Keratinocyte (primary cell): Measurements from ENCODE around the gene SAMD14. TPM values are rescaled to one million over a fixed set of nuclear protein-coding genes. Genes with fewer than 3 reads are reported as not detected.

Experiments used
- DNase-seq: peaks from one replicate; pipeline ENCODE4 v3.0.0-alpha.2; 2011; ENCODE audit warnings: low read depth, missing footprints, low spot score
- FAIRE-seq: peaks from 2 replicates; lab custom pipeline; 2011; peaks lifted over from hg19 to GRCh38; lab: Jason Lieb, UNC
- H2AFZ ChIP-seq: 2 replicates; pipeline ENCODE4 v1.6.0; 2012; ENCODE audit warnings: low read length, control low read depth, inconsistent platforms; ENCODE audit not compliant: control insufficient read depth
- H3K27ac ChIP-seq: 2 replicates; pipeline ENCODE4 v1.5.1; 2011; ENCODE audit warnings: low read length; ENCODE audit not compliant: control insufficient read depth, insufficient read depth
- H3K27me3 ChIP-seq: 3 replicates; pipeline ENCODE4 v1.6.0; 2011; ENCODE audit warnings: low read length; ENCODE audit not compliant: control insufficient read depth, insufficient read depth; ENCODE audit errors: extremely low read depth
- H3K36me3 ChIP-seq, 2 experiments: 2 replicates in 1 of 2; 3 replicates in 1 of 2; pipeline ENCODE4 v1.5.1; 2011; ENCODE audit warnings: low read length in 2 of 2, mild to moderate bottlenecking in 1 of 2; ENCODE audit not compliant: control insufficient read depth in 2 of 2, insufficient read depth in 2 of 2; ENCODE audit errors: extremely low read depth in 1 of 2
- H3K4me1 ChIP-seq: 3 replicates; pipeline ENCODE4 v1.5.1; 2011; ENCODE audit warnings: low read length; ENCODE audit not compliant: control insufficient read depth, insufficient read depth; ENCODE audit errors: extremely low read depth
- H3K4me2 ChIP-seq: 3 replicates; pipeline ENCODE4 v1.6.0; 2011; ENCODE audit warnings: low read depth, low read length; ENCODE audit not compliant: control insufficient read depth, insufficient read depth; ENCODE audit errors: extremely low read depth
- H3K4me3 ChIP-seq, 3 experiments: fragments of 200-600 bp in 1 of 3; sonication (generic) in 1 of 3; 2 replicates in 2 of 3; 3 replicates in 1 of 3; pipeline ENCODE4 v1.5.1; 2011 to 2016; ENCODE audit warnings: low read length in 3 of 3, mild to moderate bottlenecking in 3 of 3, control low read depth in 2 of 3, inconsistent platforms in 1 of 3, low read depth in 1 of 3, mixed read lengths in 1 of 3, mixed run types in 1 of 3, moderate library complexity in 1 of 3; ENCODE audit not compliant: control insufficient read depth in 2 of 3, insufficient read depth in 2 of 3; ENCODE audit errors: extremely low read depth in 1 of 3
- H3K79me2 ChIP-seq: 2 replicates; pipeline ENCODE4 v1.6.0; 2012; ENCODE audit warnings: low read length; ENCODE audit not compliant: control insufficient read depth, insufficient read depth
- H3K9ac ChIP-seq: 3 replicates; pipeline ENCODE4 v1.6.0; 2011; ENCODE audit warnings: low read length; ENCODE audit not compliant: control insufficient read depth, insufficient read depth; ENCODE audit errors: extremely low read depth
- H3K9me1 ChIP-seq: 3 replicates; pipeline ENCODE4 v1.6.0; 2011; ENCODE audit warnings: low read length; ENCODE audit not compliant: control insufficient read depth, insufficient read depth; ENCODE audit errors: extremely low read depth
- H3K9me3 ChIP-seq: 2 replicates; pipeline ENCODE4 v1.5.1; 2012; ENCODE audit warnings: low read depth, low read length; ENCODE audit not compliant: control insufficient read depth
- H4K20me1 ChIP-seq: 3 replicates; pipeline ENCODE4 v1.6.0; 2011; ENCODE audit warnings: low read length; ENCODE audit not compliant: control insufficient read depth, insufficient read depth; ENCODE audit errors: extremely low read depth
- EZH2 ChIP-seq: IDR thresholded peaks from one replicate; pipeline ENCODE4 v1.6.1; 2012; ENCODE audit warnings: inconsistent platforms, mild to moderate bottlenecking, low read length, moderate library complexity
- dilution Hi-C: fragments of 300-500 bp; cut with MboI; formaldehyde crosslinking; loops from one replicate; pipeline ENCODE4 v1.7.0; 2020; ENCODE audit warnings: low sequenced_read_pairs; ENCODE audit not compliant: extremely low pct_ligation_motif_present
- polyA plus RNA-seq, 5 experiments: library from polyadenylated mRNA; depleted of rRNA in 3 of 5; stranded (reverse) in 3 of 5; stranded (forward) in 1 of 5; unstranded in 1 of 5; fragments of >200 nt; gene quantifications; 1 replicate in 1 of 5; 2 replicates in 3 of 5; 3 replicates in 1 of 5; pipeline versions ENCODE4 v1.2.1 to v1.2.3, GENCODE V29; 2011 to 2012; ENCODE audit warnings: missing spikeins in 2 of 5, low read depth in 1 of 5, low replicate concordance in 1 of 5
- TF ChIP-seq, protein P1 (sequence below), 3 experiments: IDR thresholded peaks in 1 of 3; conservative IDR thresholded peaks in 1 of 3; optimal IDR thresholded peaks in 1 of 3; 2 replicates in 2 of 3; 3 replicates in 1 of 3; pipeline versions ENCODE3 to v1.5.1; 2011; ENCODE audit warnings: low read length in 3 of 3, mild to moderate bottlenecking in 3 of 3, moderate library complexity in 2 of 3, control low read depth in 1 of 3, inconsistent platforms in 1 of 3; ENCODE audit not compliant: insufficient read depth in 2 of 3; ENCODE audit errors: extremely low read depth in 1 of 3

Gene SAMD14
- polyA plus RNA-seq, 1 donor (not counting 4 experiments of a cell fraction or from before 2014, with no cell fraction given) = not detected

DNA sequence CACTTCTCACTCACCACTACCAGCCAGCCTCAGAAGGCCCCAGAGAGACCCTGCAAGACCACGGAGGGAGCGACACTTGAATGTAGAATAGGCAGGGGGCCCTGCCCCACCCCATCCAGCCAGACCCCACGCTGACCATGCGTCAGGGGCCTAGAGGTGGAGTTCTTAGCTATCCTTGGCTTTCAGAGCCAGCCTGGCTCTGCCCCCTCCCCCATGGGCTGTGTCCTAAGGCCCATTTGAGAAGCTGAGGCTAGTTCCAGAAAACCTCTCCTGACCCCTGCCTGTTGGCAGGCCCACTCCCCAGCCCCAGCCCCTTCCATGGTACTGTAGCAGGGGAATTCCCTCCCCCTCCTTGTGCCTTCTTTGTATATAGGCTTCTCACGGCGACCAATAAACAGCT lies 39.9 kb downstream of the SAMD14 start:
- Histone ChIP-seq H2AFZ (no peak overlapping the region), H3K9me3 (no peaks in the 10 kb centered on the region), H3K36me3 (peaks cover 34 to 45% of the 10 kb centered on the region in 2 experiments), H3K79me2 (no peaks in the 10 kb centered on the region), H3K9me1 (peaks cover 3% of the 10 kb centered on the region), H3K9ac (no peak overlapping the region), H4K20me1 (peaks cover 65% of the 10 kb centered on the region), H3K27me3 (no peaks in the 10 kb centered on the region), H3K4me1 (peaks cover 12% of the 10 kb centered on the region), H3K4me3 (no peak overlapping the region), H3K27ac (no peak overlapping the region), H3K4me2 (no peak overlapping the region)
- dilution Hi-C loops = no loop called here
- DNase-seq (no peak), FAIRE-seq (no peak)
- no peak for TF ChIP-seq EZH2
- TF ChIP-seq, protein P1, sequence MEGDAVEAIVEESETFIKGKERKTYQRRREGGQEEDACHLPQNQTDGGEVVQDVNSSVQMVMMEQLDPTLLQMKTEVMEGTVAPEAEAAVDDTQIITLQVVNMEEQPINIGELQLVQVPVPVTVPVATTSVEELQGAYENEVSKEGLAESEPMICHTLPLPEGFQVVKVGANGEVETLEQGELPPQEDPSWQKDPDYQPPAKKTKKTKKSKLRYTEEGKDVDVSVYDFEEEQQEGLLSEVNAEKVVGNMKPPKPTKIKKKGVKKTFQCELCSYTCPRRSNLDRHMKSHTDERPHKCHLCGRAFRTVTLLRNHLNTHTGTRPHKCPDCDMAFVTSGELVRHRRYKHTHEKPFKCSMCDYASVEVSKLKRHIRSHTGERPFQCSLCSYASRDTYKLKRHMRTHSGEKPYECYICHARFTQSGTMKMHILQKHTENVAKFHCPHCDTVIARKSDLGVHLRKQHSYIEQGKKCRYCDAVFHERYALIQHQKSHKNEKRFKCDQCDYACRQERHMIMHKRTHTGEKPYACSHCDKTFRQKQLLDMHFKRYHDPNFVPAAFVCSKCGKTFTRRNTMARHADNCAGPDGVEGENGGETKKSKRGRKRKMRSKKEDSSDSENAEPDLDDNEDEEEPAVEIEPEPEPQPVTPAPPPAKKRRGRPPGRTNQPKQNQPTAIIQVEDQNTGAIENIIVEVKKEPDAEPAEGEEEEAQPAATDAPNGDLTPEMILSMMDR (optimal IDR thresholded peaks at IDR 0.05 in 1 of 3, IDR thresholded peaks at IDR 0.05 in 1 of 3, conservative IDR thresholded peaks at IDR 0.05 in 1 of 3; ENCODE audit: extremely low read depth in 1 of 3, insufficient read depth in 2 of 3, low read length in 3 of 3) = no peak

DNA sequence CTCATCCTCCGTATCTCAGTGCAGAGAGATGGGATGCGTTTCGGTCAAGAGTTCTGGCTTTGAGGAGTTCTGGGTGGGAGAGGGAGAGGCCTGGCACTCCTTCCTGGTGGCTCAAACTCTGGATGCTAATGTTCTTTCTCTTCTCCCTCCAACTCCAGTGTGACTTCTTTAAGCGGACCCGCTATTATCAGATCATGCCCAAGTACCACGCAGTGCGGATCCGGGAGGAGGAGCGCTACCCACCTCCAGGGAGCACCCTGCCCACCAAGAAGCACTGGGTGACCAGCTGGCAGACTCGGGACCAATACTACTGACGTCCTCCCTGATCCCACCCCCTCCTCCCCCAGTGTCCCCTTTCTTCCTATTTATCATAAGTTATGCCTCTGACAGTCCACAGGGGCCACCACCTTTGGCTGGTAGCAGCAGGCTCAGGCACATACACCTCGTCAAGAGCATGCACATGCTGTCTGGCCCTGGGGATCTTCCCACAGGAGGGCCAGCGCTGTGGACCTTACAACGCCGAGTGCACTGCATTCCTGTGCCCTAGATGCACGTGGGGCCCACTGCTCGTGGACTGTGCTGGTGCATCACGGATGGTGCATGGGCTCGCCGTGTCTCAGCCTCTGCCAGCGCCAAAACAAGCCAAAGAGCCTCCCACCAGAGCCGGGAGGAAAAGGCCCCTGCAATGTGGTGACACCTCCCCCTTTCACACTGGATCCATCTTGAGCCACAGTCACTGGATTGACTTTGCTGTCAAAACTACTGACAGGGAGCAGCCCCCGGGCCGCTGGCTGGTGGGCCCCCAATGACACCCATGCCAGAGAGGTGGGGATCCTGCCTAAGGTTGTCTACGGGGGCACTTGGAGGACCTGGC lies 40.8 kb downstream of the SAMD14 start:
- Histone ChIP-seq H3K79me2 (no peaks in the 10 kb centered on the region), H4K20me1 (peaks cover 70% of the 10 kb centered on the region), H3K36me3 (peaks cover 38 to 49% of the 10 kb centered on the region in 2 experiments), H2AFZ (no peak overlapping the region), H3K4me3 (no peak overlapping the region), H3K27ac (no peak overlapping the region), H3K4me2 (no peak overlapping the region), H3K4me1 (peaks cover 5% of the 10 kb centered on the region), H3K27me3 (no peaks in the 10 kb centered on the region), H3K9ac (no peak overlapping the region), H3K9me1 (peaks cover 3% of the 10 kb centered on the region), H3K9me3 (no peaks in the 10 kb centered on the region)
- DNase-seq = no peak
- dilution Hi-C loops = no loop called here
- no peak for TF ChIP-seq EZH2
- TF ChIP-seq, protein P1 (optimal IDR thresholded peaks at IDR 0.05 in 1 of 3, IDR thresholded peaks at IDR 0.05 in 1 of 3, conservative IDR thresholded peaks at IDR 0.05 in 1 of 3; ENCODE audit: extremely low read depth in 1 of 3, insufficient read depth in 2 of 3, low read length in 3 of 3) = no peak
- FAIRE-seq = no peak
